RKO (cell line): ENCODE measurements around the gene AHI1.
A peak's percentile ranks its signal among the peaks of the same experiment; 100 is the strongest.

ENCODE experiments used
- DNase-seq: peaks from one replicate; pipeline ENCODE4 v3.0.0-alpha.2; 2016; ENCODE audit warnings: low spot score

AHI1 gene

DNA sequence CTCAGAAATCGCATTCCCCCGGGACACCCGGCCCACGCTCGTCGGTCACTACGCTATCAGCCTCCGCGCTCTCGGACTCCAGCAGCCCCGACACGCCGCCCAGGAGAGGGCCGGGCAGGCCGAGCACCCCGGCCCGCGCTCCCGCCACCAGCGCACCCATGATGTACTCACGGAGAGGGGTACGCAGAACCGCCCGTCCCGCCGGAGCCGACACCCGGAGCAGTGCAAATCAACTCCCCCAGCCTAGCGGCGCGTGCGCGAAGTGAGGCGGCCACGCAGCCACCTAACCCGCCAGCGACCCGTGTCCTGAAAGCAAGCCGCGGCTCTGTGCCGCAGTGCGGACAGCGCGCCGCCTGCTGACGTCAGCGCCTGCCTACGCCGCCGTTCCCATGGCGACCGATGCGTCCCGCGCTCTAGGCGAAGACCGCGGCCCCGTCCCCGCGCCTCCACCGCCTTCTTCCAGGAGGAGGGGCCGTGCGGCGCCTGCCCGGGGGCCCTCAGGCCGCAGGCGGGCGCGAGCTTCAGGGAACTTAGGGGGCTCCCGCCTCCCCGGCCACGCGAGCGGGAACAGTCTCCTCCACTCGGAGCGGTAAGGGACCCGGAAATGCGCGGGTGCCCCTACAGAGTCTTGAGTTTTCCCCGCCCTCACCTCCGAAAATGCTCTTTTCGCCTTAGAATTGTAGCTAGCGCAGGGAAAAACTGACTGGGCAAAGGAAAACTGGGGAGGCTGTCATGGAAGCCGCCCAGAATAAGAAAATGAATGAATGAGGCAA, at the start of gene AHI1:
AHI1 (minus strand) TSS at position 329 of the 773 bp plus-strand sequence. CDS start 5,503 bp downstream, outside the sequence.
- peak; percentile 95 for DNase-seq

DNA sequence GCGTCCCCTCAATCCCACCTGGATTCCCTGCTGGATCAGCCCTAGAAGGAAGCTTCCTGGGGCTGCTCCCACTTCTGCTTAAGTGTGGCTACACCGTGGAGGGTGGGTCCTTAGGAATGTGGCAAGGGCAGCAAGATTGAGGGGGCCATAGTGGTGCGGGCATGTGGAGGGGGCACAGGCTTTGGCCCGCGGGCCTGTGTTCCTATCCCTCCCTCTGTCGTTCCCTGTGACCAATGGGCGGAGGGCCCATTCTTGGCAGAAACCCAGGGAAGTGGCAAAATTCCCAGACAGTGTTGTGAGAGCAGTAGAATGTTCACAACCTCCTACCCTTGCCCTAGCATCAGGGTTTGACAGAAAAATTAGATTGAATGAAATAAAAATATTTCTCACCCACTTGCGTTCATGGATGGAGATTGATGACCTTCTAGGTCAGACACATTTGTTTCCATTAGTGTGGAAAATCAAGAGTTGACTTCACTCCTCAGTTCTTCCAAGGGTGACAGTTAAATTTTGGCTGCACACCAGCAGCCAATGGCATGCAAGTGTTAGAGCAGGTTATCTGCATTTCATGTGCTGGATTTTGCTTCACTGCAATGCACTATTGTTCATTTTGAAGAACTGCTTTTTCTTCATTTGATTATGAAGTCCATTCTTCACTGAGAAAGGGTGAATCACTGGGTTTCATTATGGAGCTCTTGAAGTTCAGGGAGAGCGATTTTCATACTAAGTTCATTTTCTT, 49.3 kb upstream of the AHI1 start:
- no peak for DNase-seq

DNA sequence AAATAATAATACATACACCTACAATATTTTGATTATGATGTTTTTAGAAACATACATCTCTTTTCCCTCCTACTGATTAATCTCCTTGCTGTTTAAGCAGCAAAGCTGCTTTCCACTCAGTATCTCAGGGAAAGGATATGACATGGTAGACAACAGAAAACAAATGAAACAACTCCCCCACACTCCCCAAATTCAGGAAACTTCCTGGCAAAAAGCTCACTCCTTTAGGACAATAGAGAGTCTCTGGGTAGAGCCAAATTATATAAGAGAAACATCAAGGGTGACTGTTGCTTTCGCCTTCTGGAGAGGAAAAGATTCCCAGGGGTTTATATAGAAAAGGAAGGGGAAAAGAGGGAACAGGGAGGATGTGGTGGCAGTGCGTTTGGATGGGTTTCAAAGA, 48.7 kb upstream of the AHI1 start:
- DNase-seq: no peak

DNA sequence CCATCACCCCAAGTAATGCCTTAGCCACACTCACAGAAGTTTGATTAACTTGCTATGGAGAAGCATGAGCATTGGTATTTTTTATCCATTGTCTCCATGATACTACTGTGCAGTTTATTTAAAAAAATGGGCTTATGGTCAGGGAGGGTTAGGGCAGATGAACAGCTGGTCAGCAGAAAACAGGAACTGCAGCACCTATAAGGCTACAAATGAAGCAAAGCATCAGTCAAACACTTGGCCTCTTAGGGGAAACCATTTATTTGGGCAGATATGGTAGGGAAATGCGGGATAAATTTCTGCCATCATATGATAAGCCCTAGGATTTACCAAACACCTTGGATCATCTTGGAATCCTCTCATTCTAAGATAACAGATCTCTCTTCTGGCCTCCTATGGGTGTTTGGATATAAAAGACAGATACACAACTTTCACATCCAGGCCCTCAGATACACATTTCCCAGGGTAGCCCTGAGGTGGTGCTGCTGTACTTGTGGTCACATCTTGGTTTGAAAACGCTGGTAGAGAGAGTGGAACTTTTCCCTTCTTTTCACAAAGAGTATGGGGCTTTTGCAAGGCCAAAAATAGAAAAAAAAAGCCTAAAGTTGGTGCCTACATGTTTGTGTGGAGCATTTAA, 42.8 kb upstream of the AHI1 start:
- no peak for DNase-seq

DNA sequence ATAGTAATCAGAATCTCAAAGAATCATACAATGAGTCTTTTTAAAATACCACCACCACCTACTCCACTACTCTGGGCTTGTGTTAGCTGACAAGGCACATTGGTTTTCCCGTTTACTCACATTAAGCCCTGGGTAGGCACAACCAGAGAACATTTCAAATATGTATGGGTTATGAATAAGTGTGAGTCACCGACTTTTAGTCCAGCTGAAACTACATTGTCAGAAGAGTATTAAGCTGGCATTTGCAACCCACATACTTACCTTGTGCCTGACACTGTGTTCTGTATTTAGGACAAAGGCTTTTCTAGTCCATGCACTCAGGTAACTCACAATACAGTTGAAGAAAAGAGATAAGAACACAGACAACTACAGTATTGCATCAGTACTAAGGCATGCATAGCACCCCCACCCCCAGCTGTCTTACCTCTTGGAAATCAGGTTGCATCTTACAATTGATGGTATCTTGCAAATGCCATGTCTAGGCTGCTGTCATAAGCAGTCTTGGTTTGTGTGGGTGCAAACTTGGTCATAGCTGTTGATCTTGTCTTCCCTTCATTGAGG, 40.3 kb upstream of the AHI1 start:
- peak; percentile 81 for DNase-seq

DNA sequence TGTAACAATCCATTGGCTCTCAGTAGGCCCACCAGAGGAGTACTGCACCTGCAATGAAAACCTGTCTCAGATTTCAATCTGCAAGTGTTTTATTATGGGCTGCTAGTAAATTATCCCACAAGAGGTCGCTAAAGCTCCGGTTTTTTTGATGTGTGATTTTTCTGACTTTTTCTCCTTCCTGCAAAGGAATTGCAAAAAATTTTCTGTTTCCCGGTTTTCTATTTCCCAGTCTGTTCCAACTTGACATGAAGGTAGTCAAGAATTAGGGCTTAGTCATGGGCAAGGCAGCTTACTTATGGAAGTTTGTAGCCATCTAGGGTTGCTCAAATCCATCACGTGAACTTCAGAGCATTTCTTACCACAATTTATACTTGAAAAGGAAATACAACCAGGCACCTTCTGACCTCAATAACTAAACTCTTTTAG, 38.5 kb upstream of the AHI1 start:
- DNase-seq: peak; percentile 69

DNA sequence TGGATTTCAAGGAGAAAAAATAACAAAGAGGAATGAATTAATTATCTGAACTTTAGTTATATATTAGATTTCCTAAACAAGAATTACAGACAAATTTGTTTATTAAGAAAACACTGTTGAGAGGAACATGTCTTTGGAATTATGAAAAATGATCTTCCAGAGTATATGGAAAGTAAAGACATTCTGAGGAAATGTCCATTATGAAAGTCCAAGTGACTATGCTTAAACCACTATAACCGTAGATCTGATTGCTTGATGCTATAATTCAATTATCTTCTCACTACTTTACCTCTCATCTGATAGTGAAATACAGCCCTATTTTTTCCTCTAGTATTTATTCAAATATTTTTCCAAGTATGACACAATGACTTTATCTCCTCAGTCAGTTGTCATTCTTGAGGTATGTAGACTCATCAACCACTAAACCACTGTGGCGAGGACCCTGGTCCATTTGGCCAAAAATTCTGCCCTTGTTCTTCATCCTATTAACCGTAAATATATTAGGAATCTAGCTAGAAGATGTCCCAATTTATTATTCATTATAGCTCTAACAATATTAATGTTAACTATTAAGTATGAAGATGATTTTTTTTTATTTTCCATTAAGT, 37.3 kb upstream of the AHI1 start:
- peak; percentile 35 for DNase-seq

DNA sequence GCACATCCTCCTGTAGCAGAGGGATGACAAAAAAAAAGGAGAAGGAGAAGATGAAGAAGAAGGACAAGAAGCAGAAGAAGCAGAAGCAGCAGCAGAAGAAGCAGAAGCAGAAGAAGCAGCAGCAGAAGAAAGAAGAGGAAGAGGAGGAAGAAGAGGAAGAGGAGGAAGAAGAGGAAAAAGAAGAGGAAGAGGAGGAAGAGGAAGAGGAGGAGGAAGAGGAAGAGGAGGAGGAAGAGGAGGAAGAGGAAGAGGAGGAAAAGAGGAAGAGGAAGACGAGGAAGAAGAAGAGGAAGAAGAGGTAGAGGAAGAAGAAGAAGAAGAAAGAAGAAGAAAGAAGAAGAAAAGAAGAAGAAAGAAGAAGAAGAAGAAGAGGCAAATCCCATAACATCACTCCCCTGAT, 35.0 kb upstream of the AHI1 start:
- DNase-seq: no peak

DNA sequence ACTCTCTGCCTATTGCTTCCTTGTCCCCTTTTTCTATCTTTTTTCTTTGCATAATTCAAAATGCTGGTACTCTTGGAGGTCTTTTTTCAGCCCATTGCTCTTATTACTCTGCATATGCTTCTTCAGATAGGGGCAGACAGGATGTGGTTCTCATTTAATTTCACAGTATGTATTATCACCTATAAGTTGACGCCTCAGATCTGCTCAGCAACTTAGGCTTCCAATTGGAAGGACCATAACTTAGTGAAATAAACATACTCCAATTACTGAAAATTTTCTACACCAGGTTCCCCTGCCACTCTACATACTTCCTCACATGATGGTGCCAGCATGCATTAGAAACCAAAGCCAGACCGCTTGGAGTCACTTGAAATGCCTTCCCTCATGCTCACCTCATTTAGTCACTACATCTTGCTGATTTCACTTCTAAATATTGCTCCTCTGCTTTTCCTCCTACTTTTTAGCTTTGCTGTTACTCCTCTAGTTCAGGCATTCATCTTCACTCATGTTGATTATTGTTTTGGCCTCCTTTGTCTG, 34.5 kb upstream of the AHI1 start:
- no peak for DNase-seq

DNA sequence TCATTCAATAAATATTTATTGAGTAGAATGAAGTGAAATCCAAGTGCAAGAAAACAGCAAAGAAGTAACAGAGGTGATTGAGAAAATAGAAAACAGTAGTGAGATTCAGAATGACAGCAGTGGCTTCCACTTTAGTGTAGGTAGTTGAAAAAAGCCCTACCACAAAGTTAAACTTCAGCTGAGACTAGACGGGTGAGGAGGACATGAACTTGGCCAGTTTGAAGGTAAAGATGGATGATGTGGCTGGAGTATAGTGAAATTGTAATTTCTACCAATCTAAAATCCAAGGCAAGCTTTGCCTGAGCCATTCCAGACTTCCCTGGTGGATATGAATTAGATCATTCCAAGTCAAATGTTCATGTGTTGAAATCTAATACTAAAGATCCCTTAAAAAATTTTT, 32.6 kb upstream of the AHI1 start:
- no peak for DNase-seq

DNA sequence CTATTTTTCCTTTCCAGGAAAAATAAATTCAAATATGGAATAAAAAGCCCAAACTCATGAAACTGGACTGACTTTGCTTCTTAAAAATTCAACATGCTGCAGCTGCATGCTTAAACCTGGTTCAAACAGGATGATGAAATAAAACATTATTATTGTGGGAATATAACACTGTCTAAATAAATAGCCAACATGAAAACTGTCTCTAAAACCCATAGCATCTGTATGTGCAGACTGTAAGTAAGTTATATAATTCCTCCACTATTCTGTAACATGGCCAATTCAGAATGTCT, 30.4 kb upstream of the AHI1 start:
- no peak for DNase-seq

DNA sequence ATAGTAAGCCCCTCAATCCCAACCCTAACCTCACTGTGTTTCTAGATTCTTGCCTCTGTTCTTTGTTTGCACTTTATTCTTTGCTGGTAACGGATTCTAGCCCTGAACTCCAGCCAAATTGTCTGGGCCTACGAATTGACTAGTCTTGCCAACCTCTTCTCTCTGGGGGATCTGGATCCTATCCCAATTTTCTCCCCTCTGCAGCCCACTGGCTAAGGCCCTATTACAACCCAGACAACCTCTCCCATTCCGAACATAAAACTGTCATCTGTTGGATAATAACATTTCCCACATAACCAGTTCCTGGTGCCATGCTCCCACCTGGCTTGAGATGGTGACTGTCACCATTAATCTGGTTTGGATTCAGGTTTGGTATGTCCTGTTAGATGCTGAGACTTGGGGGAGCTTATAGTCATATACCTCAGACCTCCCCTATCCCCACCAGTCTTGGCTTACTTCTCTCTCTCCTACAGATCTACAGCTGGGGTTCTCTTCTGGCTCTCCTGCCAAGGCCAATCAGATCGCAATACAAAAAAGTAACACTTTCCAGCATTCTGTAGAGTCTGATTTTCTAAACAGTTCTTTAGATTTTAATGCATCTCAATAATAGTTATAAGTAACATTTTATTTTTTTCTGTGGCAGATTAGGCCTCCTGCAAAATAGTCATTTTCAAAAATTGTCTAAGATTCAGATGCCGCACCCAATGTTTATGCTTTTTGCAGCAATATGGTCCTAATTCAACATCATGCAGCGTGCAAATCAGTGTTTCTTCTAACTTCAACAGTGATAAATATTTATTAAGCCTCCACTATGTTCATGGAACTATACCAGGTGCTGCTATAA, 29.8 kb upstream of the AHI1 start:
- DNase-seq: no peak

DNA sequence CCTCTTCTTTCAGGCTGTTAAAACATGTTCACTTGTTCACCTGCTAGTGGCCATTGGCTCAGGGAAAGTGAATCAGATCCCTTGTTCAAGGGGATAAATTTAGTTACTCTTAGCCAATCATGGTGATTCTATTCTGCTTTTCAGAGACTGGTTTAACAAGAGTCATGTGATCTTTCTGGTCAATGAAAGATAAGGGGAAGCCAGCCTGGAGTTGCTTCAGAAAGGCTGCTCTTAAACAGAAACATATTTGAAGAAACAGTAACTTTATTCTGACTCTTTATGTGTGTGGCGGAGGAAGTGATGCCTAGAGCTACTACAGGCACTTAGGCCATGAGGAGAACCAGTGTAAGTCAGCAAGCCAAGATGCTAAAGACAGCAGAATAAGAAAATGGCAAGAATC, 28.1 kb upstream of the AHI1 start:
- DNase-seq: no peak

DNA sequence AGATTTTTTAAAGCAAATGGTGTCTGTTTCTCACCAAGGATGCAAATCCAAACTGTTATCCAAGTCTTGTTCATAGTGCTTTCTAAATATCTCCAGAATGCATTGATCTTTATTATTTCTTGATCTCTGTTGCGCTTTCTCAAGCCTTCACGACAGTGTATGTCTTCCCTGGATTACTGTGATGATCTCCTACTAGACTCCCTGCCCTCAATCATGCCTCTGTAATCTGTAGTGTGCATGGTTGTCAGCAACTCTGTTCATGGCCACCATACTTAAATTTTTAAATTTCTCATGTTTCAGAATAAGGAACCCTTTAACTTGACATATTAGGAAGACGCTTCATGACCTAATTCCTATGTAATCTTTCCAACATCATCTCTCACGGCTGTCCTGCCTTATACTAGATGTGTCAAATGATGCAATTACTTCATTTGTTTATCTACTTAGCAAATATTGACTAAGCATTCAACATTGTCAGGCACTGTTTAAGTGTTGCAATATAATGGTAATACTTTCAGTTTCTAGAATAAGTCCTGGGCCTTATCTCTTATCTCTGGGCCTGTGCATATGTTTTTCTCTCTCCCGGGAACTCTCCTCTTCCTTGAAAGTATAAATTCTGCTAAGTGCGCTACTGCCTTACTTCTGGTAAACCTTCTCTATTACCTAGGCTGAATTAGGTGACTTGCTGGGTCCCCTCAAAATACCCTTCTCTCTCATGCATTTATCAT, 25.6 kb upstream of the AHI1 start:
- DNase-seq: no peak

DNA sequence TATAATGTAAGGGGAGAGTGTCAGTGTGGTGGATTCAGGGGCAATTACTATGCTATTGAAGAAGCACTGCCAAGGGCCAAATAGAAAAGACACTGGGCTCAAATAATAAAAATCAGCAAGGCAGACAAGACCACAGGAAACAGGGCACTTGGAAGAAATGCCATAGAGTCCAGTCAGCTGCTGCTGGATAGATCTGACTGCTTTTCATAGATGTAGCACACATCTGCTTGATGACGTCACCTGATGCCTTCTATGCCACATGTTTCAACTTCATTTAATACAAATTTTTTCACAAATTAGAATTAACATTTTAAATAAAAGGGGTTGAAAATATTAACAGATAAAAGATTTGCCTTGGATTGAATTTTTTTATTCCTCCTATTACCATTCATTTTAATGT, 23.9 kb upstream of the AHI1 start:
- DNase-seq: no peak

DNA sequence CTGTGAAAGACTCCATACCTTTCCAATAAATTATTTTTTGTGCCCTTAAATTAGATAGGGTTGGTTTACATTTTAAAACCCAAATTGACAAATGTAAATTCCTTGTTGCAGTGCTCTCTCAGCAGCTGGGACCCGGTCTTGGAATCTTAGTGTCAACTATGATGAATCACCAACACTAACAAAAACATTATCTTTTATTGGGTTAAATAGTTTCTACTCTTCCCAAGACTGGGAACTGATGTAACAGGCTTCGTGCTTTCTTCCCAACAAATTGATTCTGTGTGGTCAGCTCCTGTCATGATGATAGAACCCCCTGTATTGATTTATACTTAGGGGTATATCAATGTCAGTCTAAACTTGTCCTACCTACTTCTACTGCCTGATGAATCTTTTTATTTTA, 23.2 kb upstream of the AHI1 start:
- DNase-seq: no peak

DNA sequence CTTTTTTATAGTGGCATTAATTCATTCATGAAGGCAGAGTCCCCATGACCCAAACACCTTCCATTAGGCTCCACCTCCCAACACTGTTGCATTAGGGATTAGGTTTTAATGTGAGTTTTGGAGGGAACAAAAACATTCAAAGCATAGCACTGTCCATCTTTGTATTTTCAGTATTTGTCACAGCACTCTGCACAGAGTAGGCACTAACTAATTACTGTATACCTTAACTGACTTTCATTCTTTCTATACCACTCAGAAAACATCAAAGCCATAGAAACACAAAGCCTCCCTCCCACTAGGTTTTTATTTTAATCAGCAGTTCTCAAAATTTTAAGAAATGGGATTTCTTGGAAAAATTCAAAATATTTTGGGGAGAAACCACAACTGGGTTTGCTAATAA, 21.8 kb upstream of the AHI1 start:
- DNase-seq: no peak

DNA sequence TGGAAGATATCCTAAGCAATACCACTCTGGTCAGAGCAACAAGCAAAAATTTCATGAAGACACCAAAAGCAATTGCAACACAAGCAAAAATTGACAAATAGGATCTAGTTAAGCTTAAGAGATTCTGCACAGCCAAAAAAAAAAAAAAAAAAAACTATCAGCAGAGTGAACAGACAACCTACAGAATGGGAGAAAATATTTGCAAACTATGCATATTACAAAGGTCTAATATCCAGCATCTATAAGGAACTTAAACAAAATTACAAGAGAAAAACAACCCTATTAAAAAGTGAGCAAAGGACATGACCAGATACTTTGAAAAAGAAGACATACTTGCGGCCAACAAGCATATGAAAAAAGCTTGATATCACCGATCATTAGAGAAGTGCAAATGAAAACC, 20.0 kb upstream of the AHI1 start:
- DNase-seq: no peak

DNA sequence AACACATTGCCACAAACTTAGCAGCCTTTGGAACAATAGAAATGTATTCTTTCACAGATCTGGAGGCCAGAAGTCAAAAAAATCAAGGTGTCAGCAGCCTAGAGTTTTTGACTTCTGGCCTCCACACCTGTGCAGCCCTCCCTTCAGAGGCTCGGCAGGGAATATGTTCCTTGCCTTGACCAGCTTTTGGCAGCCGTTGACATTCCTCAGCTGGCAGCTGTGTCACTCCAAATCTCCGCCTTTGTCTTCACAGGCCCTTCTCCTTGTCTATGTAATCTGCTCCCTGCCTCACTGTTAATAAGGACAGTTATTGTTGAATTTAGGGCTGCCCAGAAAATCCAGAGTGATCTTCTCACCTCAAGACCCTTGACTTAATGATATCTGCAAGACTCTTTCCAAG, 17.2 kb upstream of the AHI1 start:
- DNase-seq: no peak

DNA sequence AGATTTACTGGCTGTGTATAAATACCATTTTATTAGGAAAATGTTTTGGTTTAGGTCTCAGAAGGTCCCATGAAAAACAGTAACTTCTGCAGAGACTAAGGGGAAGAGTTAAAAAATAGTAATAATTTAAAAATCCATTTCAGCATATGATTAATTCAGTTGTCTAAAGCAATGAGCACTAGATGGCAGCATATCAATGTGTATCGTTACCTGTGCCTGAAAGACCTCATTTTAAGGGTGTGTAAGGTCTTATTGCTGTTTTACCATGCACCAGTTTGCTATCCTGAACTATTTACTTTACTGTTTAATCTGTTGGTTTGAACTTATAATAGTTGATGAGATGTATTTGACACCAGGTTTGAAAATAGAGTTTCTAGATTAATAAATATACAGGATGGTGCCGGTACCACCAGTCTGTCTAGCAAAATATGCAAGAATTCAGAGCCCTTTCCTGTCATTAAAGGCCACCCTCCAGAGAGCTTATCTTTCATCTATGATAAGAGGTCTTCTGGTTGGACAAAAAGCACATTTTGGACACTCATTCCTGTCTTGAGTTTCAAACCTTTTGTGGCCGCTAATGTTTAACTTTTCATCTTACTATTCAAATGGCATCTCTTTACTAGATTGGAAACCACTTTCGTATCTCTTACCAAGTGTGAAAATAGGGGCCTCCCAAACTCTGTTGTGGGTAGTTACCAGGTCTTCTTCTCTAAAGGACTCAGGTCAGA, 8.9 kb upstream of the AHI1 start:
- DNase-seq: peak; percentile 60
